Activated T-cell treated with anti-CD3 and anti-CD28 coated beads, Interleukin-2, amount 50 U/mL, for 48 hours (primary cell): Measurements from ENCODE around the gene NOVA2.

ENCODE experiments used
- DNase-seq, 2 experiments: peaks; one replicate each; pipeline ENCODE4 v3.0.0-alpha.2; 2020

Gene NOVA2

DNA sequence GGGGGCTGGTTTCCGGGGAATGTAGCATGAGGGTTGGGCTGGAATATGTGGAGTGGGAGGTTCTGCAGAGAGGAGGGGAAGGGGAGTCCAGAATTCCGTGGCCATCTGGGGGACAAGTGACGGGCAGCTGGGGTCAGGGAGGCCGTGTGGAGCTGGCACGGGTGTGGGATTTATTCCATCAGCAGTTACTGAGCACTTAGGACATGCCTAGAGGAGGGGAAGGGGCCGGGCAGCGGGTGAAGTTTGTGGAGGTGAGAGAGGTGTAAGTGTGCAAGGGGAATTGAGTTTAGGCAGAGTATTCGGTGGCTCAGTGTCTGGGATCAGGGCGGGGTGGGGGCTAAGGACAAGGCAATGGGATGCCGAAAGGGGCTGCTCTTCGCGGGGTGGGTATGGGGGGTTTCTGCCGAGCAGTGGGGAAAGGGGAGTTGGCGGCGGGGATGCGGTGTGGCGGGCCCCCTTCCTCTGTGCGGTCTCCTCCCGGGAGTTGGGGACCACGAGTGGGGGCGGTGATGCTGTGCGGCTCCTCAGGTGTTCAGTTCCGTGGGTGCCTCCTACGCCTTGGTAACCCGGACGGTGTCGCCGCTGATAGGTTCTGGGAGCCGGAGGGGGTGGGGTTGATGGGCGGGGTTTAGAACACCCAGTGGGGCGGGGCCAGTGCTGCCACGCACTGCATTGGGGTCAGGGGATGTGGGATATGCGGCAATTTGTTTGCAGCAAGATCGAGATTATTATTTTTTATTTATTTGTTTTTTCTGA lies 27.0 kb upstream of the NOVA2 start:
- peak; percentile 66 to 75 for DNase-seq

DNA sequence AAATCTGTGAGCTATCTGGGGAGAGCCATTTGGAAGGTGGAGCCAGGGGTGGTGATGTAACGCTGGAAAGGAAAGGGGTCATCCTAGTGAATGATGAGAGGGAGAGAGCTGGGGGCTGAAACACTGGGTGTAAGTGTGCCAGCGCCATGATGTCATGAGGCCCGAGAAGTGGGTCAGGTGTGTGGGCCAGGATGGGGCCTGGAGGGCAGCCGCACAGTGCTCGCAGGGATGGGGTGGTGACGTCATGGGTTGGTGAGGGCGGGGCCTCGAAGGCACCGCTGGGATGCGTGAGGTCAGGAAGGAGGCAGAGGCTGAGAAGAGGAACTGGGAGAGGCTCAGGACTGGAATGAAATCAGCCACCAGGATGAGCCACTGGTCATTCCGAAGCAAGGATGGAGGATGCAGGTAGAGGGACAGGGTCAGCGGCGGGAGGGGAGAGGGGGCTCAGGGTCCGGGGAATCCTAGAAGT lies 26.0 kb upstream of the NOVA2 start:
- peak in 1 of 2 experiments; percentile 35 for DNase-seq

- no peak for DNase-seq
These were observed 25.2 kb upstream of the NOVA2 start for GRCh38 chr19:45998834-45999233.

GRCh38 chr19:45996933-45997332 lies 23.3 kb upstream of the NOVA2 start:
- DNase-seq = no peak

GRCh38 chr19:45995715-45996385 lies 22.2 kb upstream of the NOVA2 start:
- DNase-seq = no peak

GRCh38 chr19:45994998-45995714 lies 21.5 kb upstream of the NOVA2 start, which contains the start of gene CCDC61:
TSS of gene CCDC61 (plus strand) at chr19:45995467. CDS start at chr19:46003019, 7,552 bp downstream.
- peak; percentile 98 for DNase-seq

DNA sequence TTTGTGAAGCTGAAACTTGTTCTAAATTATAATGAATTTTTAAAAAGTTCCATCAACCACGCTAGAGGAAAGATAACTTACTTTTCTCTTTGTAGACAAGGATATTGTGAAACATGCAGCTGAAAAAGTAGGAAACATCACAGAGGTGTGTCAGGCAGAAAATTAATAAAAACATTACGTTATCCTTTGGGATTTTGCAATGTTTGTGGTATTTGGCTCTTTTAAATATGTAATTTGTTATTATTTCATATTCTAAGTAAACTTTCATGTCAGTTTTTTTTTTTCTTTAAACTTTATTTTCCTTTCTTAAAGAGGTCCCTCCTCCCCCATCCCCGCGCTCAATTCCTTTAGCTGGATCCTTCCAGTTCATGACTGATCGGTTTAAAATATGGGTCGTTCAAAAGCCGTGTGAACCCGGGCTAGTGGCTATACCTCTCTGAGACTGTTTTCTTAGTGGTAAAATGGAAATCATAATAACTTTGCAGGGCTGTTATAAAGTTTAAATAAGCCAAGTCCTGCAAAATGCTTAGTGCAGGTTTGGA lies 20.9 kb upstream of the NOVA2 start:
- DNase-seq = no peak

- no peak for DNase-seq
These were observed 16.6 kb upstream of the NOVA2 start for GRCh38 chr19:45990113-45990728.

DNA sequence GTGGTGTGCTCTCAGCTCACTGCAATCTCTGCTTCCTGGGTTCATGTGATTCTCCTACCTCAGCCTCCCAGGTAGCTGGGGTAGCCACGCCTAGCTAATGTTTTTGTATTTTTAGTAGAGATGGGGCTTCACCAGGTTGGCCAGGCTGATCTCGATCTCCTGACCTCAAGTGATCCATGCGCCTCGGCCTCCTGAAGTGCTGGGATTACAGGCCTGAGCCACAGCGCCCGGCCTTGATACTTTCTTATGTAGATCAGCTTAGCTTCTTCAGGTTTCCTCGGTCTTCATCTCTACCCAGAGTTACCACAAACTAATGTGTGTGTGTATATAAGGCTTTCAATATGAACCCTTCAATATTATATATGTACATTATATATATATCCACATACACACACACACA lies 11.7 kb upstream of the NOVA2 start:
- DNase-seq = no peak

GRCh38 chr19:45981350-45981749 lies 7.7 kb upstream of the NOVA2 start:
- DNase-seq = no peak

DNA sequence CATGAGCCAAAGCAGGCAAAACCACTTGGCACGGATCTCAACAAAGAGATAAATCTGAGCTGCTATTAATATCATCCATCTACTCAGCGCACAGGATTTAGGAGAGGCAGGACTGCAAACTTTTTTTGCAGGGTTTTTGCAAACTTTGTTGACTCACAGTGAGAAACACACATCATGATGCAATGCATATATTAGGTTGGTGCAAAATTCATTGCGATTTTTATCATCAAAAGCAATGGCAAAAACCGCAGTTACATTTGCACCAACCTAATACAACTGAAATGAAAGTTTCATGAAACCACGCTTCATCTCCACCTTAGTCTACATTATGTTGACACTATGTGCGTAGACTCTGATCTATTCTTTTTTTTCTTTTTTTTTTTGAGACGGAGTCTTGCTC lies 4.5 kb upstream of the NOVA2 start:
- no peak for DNase-seq

- DNase-seq = no peak
These were observed 2.5 kb upstream of the NOVA2 start for GRCh38 chr19:45976178-45976577.

DNA sequence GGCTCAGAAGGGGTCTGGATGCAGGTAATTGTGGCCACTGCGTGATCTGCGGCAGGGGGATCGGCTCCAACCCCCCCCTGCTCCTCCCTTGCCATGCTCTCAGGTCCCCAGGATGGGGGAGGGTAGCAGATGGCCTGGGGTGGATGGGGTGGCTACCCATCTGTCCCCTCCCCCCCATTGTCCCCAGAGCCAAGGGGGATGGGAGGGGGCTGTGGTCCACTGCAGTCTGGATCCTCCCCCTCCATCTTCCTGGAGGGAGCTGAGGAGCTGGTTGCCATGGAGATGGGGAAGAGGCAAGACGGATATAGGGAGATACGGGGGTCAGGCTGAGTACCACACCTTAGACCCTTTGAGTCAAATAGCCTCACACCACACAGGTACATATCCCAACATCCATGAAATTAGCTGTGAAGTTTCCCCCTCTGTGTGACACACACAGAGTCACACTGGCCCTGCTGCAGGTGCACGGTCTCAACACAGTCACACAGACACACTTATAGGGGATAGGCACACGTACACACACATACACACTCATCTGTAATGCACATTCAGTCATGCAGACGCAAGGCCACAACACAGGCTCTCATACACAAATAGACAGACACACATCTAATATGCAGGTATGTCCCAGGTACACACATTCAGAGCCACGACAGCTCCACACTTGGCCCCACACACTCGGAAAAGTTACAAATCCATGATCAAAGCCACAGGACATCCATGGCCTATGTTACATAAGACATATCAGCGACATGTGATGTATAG lies 1.8 kb upstream of the NOVA2 start:
- no peak for DNase-seq

DNA sequence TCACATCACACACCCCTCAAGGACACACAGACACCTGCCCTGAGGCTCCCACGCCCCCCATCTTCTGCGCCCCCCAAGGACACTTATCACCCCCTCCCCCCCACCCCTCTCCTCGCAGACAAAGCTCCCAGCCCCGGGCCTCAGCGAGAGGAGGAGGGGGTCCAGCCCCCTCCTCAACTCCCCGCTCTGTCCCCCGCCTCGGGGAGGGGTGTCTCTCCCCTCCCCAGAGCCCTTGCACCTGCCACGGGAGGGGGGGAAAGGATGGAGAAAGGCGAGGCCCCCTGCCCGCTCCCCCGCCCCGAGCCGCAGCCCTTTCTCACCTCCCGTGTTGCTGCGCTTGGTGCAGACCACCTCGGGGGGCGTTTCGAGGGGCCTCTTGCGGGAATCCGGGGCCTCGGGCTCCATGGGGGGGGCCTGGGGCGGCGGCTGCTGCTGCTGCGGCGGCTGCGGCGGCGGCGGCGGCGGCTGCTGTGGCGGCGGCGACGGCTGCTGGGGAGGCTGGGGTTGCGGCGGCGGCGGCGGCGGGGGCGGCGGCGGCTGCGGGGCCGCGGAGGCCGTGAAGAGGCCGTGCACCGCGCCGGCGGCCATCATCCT lies 621 bp downstream of the NOVA2 start:
- no peak for DNase-seq

DNA sequence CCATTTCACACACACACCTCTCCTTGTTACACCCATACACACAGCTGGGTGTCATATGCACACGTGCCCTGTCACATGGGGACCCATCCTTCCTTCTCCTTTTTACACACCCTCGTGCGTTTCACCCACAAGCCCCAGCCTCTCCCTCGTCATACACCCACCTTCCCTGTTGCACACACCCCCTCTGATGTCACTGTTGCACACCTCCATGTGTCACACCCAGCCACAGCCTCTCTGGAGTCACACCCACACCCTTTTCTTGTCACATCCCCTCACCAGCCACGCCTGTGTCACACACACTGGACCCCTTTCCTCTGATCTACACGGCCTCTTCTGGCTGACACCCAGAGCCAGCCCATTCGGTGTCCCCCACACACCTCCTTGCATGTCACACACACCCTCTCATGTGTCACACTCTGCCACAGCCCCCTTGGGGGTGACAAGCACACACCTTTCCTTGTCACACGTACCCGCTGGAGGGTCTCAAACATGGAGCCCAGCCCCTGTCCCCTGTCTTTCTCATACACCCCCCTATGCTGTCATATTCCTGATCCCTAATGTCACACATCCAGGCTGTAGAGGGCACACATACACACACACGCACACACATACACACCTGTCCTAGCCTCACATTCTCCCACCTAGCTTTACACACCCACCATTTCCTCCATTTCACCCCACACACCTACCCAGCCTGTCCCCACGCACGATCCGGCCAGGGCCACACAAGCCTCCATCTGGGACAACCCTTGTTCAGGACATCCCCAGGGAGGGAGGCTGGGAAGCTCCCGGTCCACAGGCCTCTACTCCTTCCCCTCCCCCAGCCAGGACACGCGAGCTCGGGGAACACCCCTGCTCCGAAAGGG lies 1.4 kb downstream of the NOVA2 start:
- DNase-seq = peak; percentile 40 to 47

- no peak for DNase-seq
These were observed 2.3 kb downstream of the NOVA2 start for GRCh38 chr19:45971260-45971902.

DNA sequence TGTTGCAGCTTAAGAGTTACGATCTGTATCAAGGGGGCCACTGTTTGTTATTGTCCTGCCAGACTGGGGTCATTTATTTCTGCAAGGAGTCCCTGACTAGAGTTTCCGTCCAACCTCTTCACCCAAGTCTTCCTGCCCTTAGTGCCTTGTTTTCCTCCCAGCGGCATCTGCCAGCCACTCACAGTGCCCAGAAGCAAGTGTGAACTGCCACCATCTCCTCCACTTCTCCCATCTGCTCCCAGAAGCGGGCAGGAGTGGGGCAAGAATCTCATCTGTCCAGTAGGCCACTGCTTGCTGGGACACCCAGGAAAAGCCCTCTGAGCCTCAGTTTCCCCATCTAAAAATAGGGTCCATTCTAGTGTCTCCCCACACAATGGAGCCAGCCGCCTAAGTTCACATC lies 4.0 kb downstream of the NOVA2 start:
- no peak for DNase-seq

GRCh38 chr19:45968626-45969025 lies 5.0 kb downstream of the NOVA2 start:
- DNase-seq = no peak

DNA sequence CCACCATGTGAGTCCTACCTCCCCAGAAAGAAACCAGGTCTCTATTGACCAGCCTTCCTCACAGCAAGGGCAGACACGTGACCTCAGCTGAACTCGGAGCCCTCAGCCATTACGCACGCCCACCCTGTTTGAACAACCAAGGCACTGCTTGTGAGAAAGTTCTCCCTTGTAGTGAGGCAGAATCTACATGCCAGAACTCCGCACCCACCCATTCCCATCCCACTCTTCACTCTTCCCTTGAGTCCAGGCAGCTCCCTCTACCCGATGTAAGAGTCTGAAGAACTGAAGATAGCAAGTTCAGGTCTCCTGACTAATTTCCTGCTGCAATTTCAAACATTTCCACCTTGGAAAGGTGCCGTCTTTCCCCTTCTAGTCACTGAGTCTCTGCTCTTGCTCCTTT lies 6.4 kb downstream of the NOVA2 start:
- DNase-seq = no peak

GRCh38 chr19:45962021-45962420 lies 11.6 kb downstream of the NOVA2 start:
- no peak for DNase-seq
